ENCODE data around the gene RXRA.

DNA sequence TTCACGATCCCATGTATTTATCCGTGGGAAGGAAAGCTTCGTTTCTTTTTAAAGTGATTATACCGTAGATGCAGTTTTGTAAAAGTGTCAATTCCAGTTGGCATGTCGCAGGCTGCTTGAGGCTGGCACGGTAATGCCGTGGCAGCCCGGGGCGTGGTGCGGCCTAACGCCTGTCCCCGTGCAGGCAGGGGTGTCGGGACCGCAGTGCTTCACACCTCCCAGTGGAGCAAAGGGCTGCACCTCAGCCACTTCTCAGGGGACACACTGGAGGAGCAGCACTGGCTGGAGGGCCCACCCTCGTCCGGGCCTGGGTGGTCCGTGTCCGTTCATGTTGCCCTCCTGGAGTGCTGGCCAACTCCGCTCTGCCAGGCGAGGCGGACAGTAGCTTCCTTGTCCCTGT lies 103.2 kb downstream of the RXRA start:
- TF ChIP-seq, protein P1, sequence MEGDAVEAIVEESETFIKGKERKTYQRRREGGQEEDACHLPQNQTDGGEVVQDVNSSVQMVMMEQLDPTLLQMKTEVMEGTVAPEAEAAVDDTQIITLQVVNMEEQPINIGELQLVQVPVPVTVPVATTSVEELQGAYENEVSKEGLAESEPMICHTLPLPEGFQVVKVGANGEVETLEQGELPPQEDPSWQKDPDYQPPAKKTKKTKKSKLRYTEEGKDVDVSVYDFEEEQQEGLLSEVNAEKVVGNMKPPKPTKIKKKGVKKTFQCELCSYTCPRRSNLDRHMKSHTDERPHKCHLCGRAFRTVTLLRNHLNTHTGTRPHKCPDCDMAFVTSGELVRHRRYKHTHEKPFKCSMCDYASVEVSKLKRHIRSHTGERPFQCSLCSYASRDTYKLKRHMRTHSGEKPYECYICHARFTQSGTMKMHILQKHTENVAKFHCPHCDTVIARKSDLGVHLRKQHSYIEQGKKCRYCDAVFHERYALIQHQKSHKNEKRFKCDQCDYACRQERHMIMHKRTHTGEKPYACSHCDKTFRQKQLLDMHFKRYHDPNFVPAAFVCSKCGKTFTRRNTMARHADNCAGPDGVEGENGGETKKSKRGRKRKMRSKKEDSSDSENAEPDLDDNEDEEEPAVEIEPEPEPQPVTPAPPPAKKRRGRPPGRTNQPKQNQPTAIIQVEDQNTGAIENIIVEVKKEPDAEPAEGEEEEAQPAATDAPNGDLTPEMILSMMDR (IDR thresholded peaks at IDR 0.05; ENCODE audit: borderline replicate concordance, extremely low read depth, low read length, poor library complexity, severe bottlenecking) = no peak
- TF ChIP-seq EZH2 (IDR thresholded peaks at IDR 0.05; ENCODE audit: borderline replicate concordance, low read depth, low read length, severe bottlenecking) = no peak
